Endodermal cell (in vitro differentiated cells): ENCODE measurements around the gene LYST. TPM values are rescaled to one million over a fixed set of nuclear protein-coding genes. Genes with fewer than 3 reads are reported as not detected.

Experiments used
- DNase-seq: peaks from one replicate; pipeline ENCODE4 v3.0.0-alpha.2; 2017
- H3K27ac ChIP-seq: 2 replicates; pipeline ENCODE4 v1.5.1; 2013; ENCODE audit warnings: mild to moderate bottlenecking, low read depth, low read length, moderate library complexity
- H3K27me3 ChIP-seq: 2 replicates; pipeline ENCODE4 v1.6.1; 2013; ENCODE audit warnings: mild to moderate bottlenecking, low read length, moderate library complexity; ENCODE audit not compliant: insufficient read depth, control insufficient read depth, poor library complexity, severe bottlenecking
- H3K36me3 ChIP-seq: 2 replicates; pipeline ENCODE4 v1.7.0; 2013; ENCODE audit warnings: mild to moderate bottlenecking, low read length, moderate library complexity; ENCODE audit not compliant: control insufficient read depth, insufficient read depth
- H3K4me1 ChIP-seq: one replicate; pipeline ENCODE4 v1.7.0; 2013; ENCODE audit warnings: low read length; ENCODE audit not compliant: control insufficient read depth, insufficient read depth
- H3K4me3 ChIP-seq: 2 replicates; pipeline ENCODE4 v1.5.1; 2013; ENCODE audit warnings: mild to moderate bottlenecking, low read length, moderate library complexity
- H3K9ac ChIP-seq: 2 replicates; pipeline ENCODE4 v1.6.1; 2013; ENCODE audit warnings: mild to moderate bottlenecking, low read length, moderate library complexity; ENCODE audit not compliant: poor library complexity, severe bottlenecking; ENCODE audit errors: extremely low read depth
- H3K9me3 ChIP-seq: 2 replicates; pipeline ENCODE4 v1.6.1; 2013; ENCODE audit warnings: mild to moderate bottlenecking, low read length, moderate library complexity; ENCODE audit not compliant: control insufficient read depth
- H3K27ac Mint-ChIP-seq: 2 replicates; pipeline ENCODE4 v1.8.0; 2020; ENCODE audit warnings: mixed read lengths
- H3K27me3 Mint-ChIP-seq: 2 replicates; pipeline ENCODE4 v1.8.0; 2021; ENCODE audit warnings: mild to moderate bottlenecking, mixed read lengths; ENCODE audit not compliant: insufficient read depth
- H3K36me3 Mint-ChIP-seq: 2 replicates; pipeline ENCODE4 v1.8.0; 2020; ENCODE audit warnings: low read depth, mixed read lengths
- H3K4me1 Mint-ChIP-seq: 2 replicates; pipeline ENCODE4 v1.8.0; 2020; ENCODE audit warnings: mixed read lengths
- H3K4me3 Mint-ChIP-seq: 2 replicates; pipeline ENCODE4 v1.8.0; 2020; ENCODE audit warnings: mild to moderate bottlenecking, moderate library complexity, mixed read lengths
- H3K9me3 Mint-ChIP-seq: 2 replicates; pipeline ENCODE4 v1.8.0; 2020; ENCODE audit warnings: mild to moderate bottlenecking, mixed read lengths
- WGBS, 2 experiments: methylation state at CpG; one replicate each; pipeline versions ENCODE4 v1.1.5 to v1.1.7; 2013; ENCODE audit warnings: missing lambda C conversion rate in 2 of 2, mixed read lengths in 1 of 2; ENCODE audit not compliant: insufficient coverage in 1 of 2, insufficient read length in 1 of 2; 5-methylcytosine and 5-hydroxymethylcytosine counted together
- total RNA-seq, 2 donors: library from RNA; stranded (reverse); fragmentation: NEBNext Ultra II Directional in 1 of 2; extraction: Animal tissue kit (Norgen Biotek cat#: 25700) in 1 of 2; gene quantifications; 2 replicates in 1 of 2; 3 replicates in 1 of 2; pipeline ENCODE4 v1.2.1, GENCODE V29; 2021
- TF ChIP-seq, protein P1 (sequence below): fragments of 200-600 bp; sonication (generic); conservative IDR thresholded peaks from 2 replicates; pipeline ENCODE4 v1.5.0; 2021; ENCODE audit warnings: antibody characterized with exemption, mild to moderate bottlenecking

LYST gene
- total RNA-seq, 2 donors from 2014 or later: 2.5 to 6.8 TPM

DNA sequence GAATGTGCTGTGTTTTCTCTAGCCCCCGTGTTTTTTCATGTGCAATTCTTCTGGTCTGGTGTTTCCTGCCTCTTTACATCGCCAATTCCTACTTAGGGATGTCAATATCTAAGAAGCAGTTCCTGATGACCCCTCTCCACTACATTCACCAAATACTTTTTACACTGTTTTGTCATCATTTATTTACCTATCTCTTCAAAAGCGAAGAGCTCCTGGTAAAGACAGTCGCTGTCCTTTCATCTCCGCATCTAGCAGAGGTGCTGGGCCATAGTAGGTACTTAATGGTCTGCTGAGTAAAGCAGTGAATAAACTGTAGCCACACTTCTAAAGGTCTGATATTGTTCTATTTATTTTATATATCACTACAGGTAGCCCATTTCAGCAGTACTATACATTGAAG lies 43.0 kb downstream of the LYST start:
- DNase-seq: no peak
- H3K4me1 Mint-ChIP-seq: no peaks in the 10 kb centered on the region
- H3K27me3 Mint-ChIP-seq: no peaks in the 10 kb centered on the region
- no peaks in the 10 kb centered on the region for H3K36me3 Mint-ChIP-seq
- TF ChIP-seq, protein P1, sequence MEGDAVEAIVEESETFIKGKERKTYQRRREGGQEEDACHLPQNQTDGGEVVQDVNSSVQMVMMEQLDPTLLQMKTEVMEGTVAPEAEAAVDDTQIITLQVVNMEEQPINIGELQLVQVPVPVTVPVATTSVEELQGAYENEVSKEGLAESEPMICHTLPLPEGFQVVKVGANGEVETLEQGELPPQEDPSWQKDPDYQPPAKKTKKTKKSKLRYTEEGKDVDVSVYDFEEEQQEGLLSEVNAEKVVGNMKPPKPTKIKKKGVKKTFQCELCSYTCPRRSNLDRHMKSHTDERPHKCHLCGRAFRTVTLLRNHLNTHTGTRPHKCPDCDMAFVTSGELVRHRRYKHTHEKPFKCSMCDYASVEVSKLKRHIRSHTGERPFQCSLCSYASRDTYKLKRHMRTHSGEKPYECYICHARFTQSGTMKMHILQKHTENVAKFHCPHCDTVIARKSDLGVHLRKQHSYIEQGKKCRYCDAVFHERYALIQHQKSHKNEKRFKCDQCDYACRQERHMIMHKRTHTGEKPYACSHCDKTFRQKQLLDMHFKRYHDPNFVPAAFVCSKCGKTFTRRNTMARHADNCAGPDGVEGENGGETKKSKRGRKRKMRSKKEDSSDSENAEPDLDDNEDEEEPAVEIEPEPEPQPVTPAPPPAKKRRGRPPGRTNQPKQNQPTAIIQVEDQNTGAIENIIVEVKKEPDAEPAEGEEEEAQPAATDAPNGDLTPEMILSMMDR: no peak
- no peaks in the 10 kb centered on the region for H3K27me3 ChIP-seq
- H3K9me3 ChIP-seq: no peaks in the 10 kb centered on the region
- H3K4me3 Mint-ChIP-seq: no peak overlapping the region
- no peak overlapping the region for H3K9ac ChIP-seq
- no peak overlapping the region for H3K27ac Mint-ChIP-seq
- H3K4me3 ChIP-seq: no peak overlapping the region
- no peaks in the 10 kb centered on the region for H3K36me3 ChIP-seq
- no peaks in the 10 kb centered on the region for H3K9me3 Mint-ChIP-seq
- no peaks in the 10 kb centered on the region for H3K4me1 ChIP-seq
- H3K27ac ChIP-seq: no peak overlapping the region
- 91% methylated on average over 4 to 5 of the region's 5 CpGs for WGBS, 2 experiments

DNA sequence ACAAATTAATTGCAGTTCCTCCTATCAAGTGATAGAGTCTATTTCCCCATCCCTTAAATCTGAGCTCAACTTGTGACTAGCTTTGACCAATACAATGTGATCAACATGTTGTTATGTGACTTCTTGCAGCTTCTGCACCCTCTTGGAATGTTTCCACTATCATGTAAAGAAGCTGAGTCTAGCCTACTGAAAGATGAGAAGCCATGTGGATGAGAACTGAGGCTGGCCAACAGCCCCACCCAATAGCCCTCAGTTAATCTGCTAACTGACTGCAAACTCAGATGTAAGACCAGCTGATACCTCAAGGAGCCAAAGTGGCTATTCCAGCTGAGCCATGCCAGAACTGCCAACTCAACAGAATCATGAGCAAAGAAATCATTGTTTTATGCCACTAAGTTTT lies 44.0 kb downstream of the LYST start:
- no peaks in the 10 kb centered on the region for H3K9me3 Mint-ChIP-seq
- H3K4me3 Mint-ChIP-seq: no peak overlapping the region
- TF ChIP-seq, protein P1: no peak
- Histone ChIP-seq H3K27ac (no peak overlapping the region), H3K27me3 (no peaks in the 10 kb centered on the region), H3K36me3 (no peaks in the 10 kb centered on the region), H3K4me1 (no peaks in the 10 kb centered on the region), H3K9ac (no peak overlapping the region), H3K9me3 (no peaks in the 10 kb centered on the region), H3K4me3 (no peak overlapping the region)
- H3K36me3 Mint-ChIP-seq: no peaks in the 10 kb centered on the region
- no peak overlapping the region for H3K27ac Mint-ChIP-seq
- H3K4me1 Mint-ChIP-seq: no peaks in the 10 kb centered on the region
- DNase-seq: no peak
- H3K27me3 Mint-ChIP-seq: no peaks in the 10 kb centered on the region

DNA sequence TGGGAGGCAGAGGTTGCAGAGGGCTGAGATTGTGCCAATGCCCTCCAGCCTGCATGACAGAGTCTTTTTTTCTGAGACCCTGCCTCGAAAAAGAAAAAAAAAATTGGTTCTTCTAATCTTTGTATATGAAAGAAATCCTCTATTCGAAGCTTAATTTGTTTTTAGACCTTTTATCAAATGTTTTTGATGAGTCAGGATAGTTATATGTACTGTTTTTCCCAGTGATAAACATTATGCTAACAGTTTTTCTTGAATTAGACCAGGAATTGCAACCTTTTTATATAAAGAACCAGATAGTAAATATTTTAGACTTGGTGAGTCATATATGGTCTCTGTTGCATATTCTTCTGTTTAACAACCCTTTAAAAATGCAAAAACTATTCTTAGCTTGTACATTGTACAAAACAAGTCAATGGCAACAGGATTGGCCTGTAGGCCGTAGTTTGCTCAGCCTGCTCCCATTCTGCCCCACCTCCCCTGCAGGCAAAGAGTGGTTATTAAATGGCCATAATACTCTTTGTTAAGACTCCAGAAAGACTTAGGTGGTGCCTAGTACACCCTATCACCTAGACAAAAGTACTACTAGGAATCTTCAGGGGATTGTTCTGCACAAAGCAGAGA lies 45.2 kb downstream of the LYST start:
- H3K4me1 ChIP-seq: no peaks in the 10 kb centered on the region
- Mint-ChIP-seq H3K36me3 (no peaks in the 10 kb centered on the region), H3K27ac (no peak overlapping the region), H3K4me3 (no peak overlapping the region), H3K4me1 (no peaks in the 10 kb centered on the region), H3K9me3 (no peaks in the 10 kb centered on the region), H3K27me3 (no peaks in the 10 kb centered on the region)
- no peak overlapping the region for H3K9ac ChIP-seq
- H3K27me3 ChIP-seq: no peaks in the 10 kb centered on the region
- H3K4me3 ChIP-seq: no peak overlapping the region
- 88 to 95% methylated on average over 2 to 3 of the region's 3 CpGs for WGBS, 2 experiments
- no peaks in the 10 kb centered on the region for H3K9me3 ChIP-seq
- no peak for DNase-seq
- H3K36me3 ChIP-seq: no peaks in the 10 kb centered on the region
- TF ChIP-seq, protein P1: no peak
- H3K27ac ChIP-seq: no peak overlapping the region
